Heart left ventricle (tissue), 16 donors: ENCODE data around the gene SAP30BP. TPM values are rescaled to one million over a fixed set of nuclear protein-coding genes. Genes with fewer than 3 reads are reported as not detected.

ENCODE experiments used
- ATAC-seq, 4 donors: fragments of 200-7000 bp; cut with Tn5 transposase; one replicate each; pipeline ENCODE4 v1.9.1; 2020 to 2022; ENCODE audit warnings: moderate library complexity in 4 of 4, mild to moderate bottlenecking in 3 of 4, moderate number of reproducible peaks in 1 of 4
- DNase-seq, 5 donors: peaks; one replicate each; pipeline ENCODE4 v3.0.0-alpha.2; 2020
- H3K27ac ChIP-seq, 12 donors: fragments of 200-600 bp; sonication (generic) in 4 of 12; one replicate each; pipeline versions ENCODE4 v1.5.0 to v1.8.0; 2016 to 2022; ENCODE audit warnings: mild to moderate bottlenecking in 2 of 12
- H3K27me3 ChIP-seq, 9 donors: fragments of 200-600 bp; sonication (generic) in 2 of 9; one replicate each; pipeline versions ENCODE4 v1.5.1 to v1.8.0; 2016 to 2022; ENCODE audit warnings: mild to moderate bottlenecking in 3 of 9
- H3K36me3 ChIP-seq, 9 donors: fragments of 200-600 bp; sonication (generic) in 2 of 9; one replicate each; pipeline versions ENCODE4 v1.5.0 to v1.8.0; 2018 to 2022; ENCODE audit warnings: mild to moderate bottlenecking in 2 of 9
- H3K4me1 ChIP-seq, 12 donors: fragments of 200-600 bp; sonication (generic) in 4 of 12; one replicate each; pipeline versions ENCODE4 v1.5.0 to v1.8.0; 2016 to 2022; ENCODE audit warnings: mild to moderate bottlenecking in 3 of 12
- H3K4me3 ChIP-seq, 12 donors: fragments of 200-600 bp; sonication (generic) in 4 of 12; one replicate each; pipeline versions ENCODE4 v1.5.0 to v1.8.0; 2017 to 2022; ENCODE audit warnings: mild to moderate bottlenecking in 9 of 12, moderate library complexity in 4 of 12
- H3K9me3 ChIP-seq, 12 donors: fragments of 200-600 bp; sonication (generic) in 4 of 12; one replicate each; pipeline versions ENCODE4 v1.5.0 to v1.8.0; 2016 to 2022; ENCODE audit warnings: mild to moderate bottlenecking in 1 of 12
- CTCF ChIP-seq, 12 donors: fragments of 200-600 bp; sonication (generic) in 4 of 12; IDR thresholded peaks; one replicate each; pipeline versions ENCODE4 v1.5.0 to v1.8.0; 2018 to 2022; ENCODE audit warnings: antibody characterized with exemption in 12 of 12, mild to moderate bottlenecking in 5 of 12
- POLR2A ChIP-seq, 2 donors: fragments of 450-650 bp; IDR thresholded peaks; one replicate each; pipeline ENCODE4 v1.6.1; 2017; ENCODE audit warnings: antibody characterized with exemption in 2 of 2, mild to moderate bottlenecking in 2 of 2, moderate library complexity in 2 of 2
- WGBS, 4 donors: extraction: QIAGEN DNeasy Blood & Tissue Kit in 2 of 4; methylation state at CpG; one replicate each; pipeline versions ENCODE4 v1.1.5 to v1.1.7; 2013 to 2018; 5-methylcytosine and 5-hydroxymethylcytosine counted together
- intact Hi-C, 10 donors: fragments of 100-400 bp; cut with DNase I; formaldehyde crosslinking; loops; one replicate each; pipeline versions ENCODE4 v1.11.1 to v1.14.2; 2022
- polyA plus RNA-seq, 2 donors: library from polyadenylated mRNA; stranded (reverse); fragments of 200-250 nt; gene quantifications; one replicate each; pipeline ENCODE4 v1.2.3, GENCODE V29; 2013
- total RNA-seq, 9 donors: library from RNA; depleted of rRNA in 2 of 9; stranded (reverse); fragments of >200 nt in 2 of 9; fragmentation: NEBNext Ultra II Directional in 3 of 9; extraction: Animal tissue kit (Norgen Biotek cat#: 25700) in 3 of 9; gene quantifications; one replicate each; pipeline versions ENCODE4 v1.1.0 to v1.2.4, GENCODE V29; 2016 to 2023
- donor health status: ischemic (EF 13 %, LVEDD 7.1; RV severe dilation, severe dysfunction).
- donor health status: healthy with polysubstance abuse.
- donor health status: DM: no; HTN: yes; CAD: no.
- donor health status: DM: no; HTN: no; CAD: no.
- donor health status: ischemic (EF 25% LVEDD 6.9; RV normal size, moderate dysfunction).
- donor health status: ischemic (EF 25% LVEDD 5.7; RV mildly dilated, moderate dysfunction).
- donor health status: healthy.
- donor health status: DM: yes; HTN: yes; CAD: no.
- donor health status: ischemic (EF 35%, LVEDD 5.7; RV mildly dilated, moderate dysfunction).
- donor health status: nonischemic (EF 11% LVEDD 7.7; RV severe dilation, severe dysfunction).
- donor health status: DM: yes; HTN: yes; CAD: no.
- donor health status: PGD.
- donor health status: ischemic (EF 29% LVEDD 5.4; RV normal size, mild dysfunction).
- donor health status: nonischemic (EF 23%, LVEDD 6.1; RV moderate dilation, normal function).

SAP30BP gene
- total and polyA plus RNA-seq, 11 donors, result 40.9 to 121 (median 54.6) TPM

- no peak for TF ChIP-seq POLR2A (IDR thresholded peaks at IDR 0.05)
- no peak for TF ChIP-seq CTCF (IDR thresholded peaks at IDR 0.05)
- ATAC-seq, result no peak
- peaks cover 0 to 78% (median 73%) of the 10 kb centered on the region in 9 donors for H3K36me3 ChIP-seq
- WGBS, 4 donors, result 89 to 94% (median 92%) methylated on average over 18 to 20 of the region's 20 CpGs
- DNase-seq, result no peak
- H3K4me1 ChIP-seq, result peaks cover 0 to 35% (median 13%) of the 10 kb centered on the region in 12 donors
- no peak overlapping the region for H3K4me3 ChIP-seq
- H3K27me3 ChIP-seq, result no peaks in the 10 kb centered on the region
- no peaks in the 10 kb centered on the region for H3K9me3 ChIP-seq
- H3K27ac ChIP-seq, result peak overlapping the region in 7 of 12 donors; percentile 10 to 68 (median 38)
- intact Hi-C loops, result no loop called here
Measured at GRCh38 chr17:75706042-75706728, 39.0 kb downstream of the SAP30BP start.

- no peaks in the 10 kb centered on the region for H3K27me3 ChIP-seq
- H3K27ac ChIP-seq, result peak overlapping the region in 11 of 12 donors; percentile 28 to 80 (median 41)
- H3K36me3 ChIP-seq, result peaks cover 0 to 69% (median 63%) of the 10 kb centered on the region in 9 donors
- H3K9me3 ChIP-seq, result no peaks in the 10 kb centered on the region
- 62 to 78% (median 75%) methylated on average over 7 to 12 of the region's 12 CpGs for WGBS, 4 donors
- no peak for TF ChIP-seq CTCF (IDR thresholded peaks at IDR 0.05)
- TF ChIP-seq POLR2A (IDR thresholded peaks at IDR 0.05), result no peak
- intact Hi-C loops, result no loop called here
- H3K4me3 ChIP-seq, result no peak overlapping the region
- peak; percentile 45 to 90 (median 72) for ATAC-seq
- peak; percentile 55 to 81 (median 66) for DNase-seq
- peaks cover 0 to 26% (median 7%) of the 10 kb centered on the region in 12 donors for H3K4me1 ChIP-seq
Measured at GRCh38 chr17:75707079-75707571, 40.0 kb downstream of the SAP30BP start.

- DNase-seq (no peak), ATAC-seq (no peak)
- Histone ChIP-seq H3K4me1 (peaks cover 0 to 10% (median 4%) of the 10 kb centered on the region in 12 donors), H3K36me3 (peaks cover 0 to 15% (median 12%) of the 10 kb centered on the region in 9 donors), H3K9me3 (no peaks in the 10 kb centered on the region), H3K27ac (no peak overlapping the region), H3K4me3 (no peak overlapping the region), H3K27me3 (no peaks in the 10 kb centered on the region)
- WGBS, 4 donors, result 48 to 66% (median 59%) methylated on average over 2 of the region's 2 CpGs
- intact Hi-C loops, result no loop called here
- no peak for TF ChIP-seq POLR2A (IDR thresholded peaks at IDR 0.05)
- TF ChIP-seq CTCF (IDR thresholded peaks at IDR 0.05), result no peak
Measured at GRCh38 chr17:75712446-75712845, 45.3 kb downstream of the SAP30BP start.

GRCh38 chr17:75719732-75720131 is 52.6 kb downstream of the SAP30BP start:
- H3K4me3 ChIP-seq, result no peak overlapping the region
- no peak for ATAC-seq
- intact Hi-C loops, result no loop called here
- no peaks in the 10 kb centered on the region for H3K9me3 ChIP-seq
- no peak overlapping the region for H3K27ac ChIP-seq
- WGBS, 4 donors, result 89 to 97% (median 95%) methylated on average over 2 of the region's 2 CpGs
- no peaks in the 10 kb centered on the region for H3K36me3 ChIP-seq
- H3K27me3 ChIP-seq, result peaks cover 0 to 32% (median 14%) of the 10 kb centered on the region in 9 donors
- no peak for DNase-seq
- TF ChIP-seq POLR2A (IDR thresholded peaks at IDR 0.05), result no peak
- TF ChIP-seq CTCF (IDR thresholded peaks at IDR 0.05), result no peak
- H3K4me1 ChIP-seq, result peaks cover 0 to 26% (median 12%) of the 10 kb centered on the region in 12 donors
